HepG2 (cell line): Measurements from ENCODE around the gene PITHD1. TPM values are rescaled to one million over a fixed set of nuclear protein-coding genes. Genes with fewer than 3 reads are reported as not detected.
A peak's percentile ranks its signal among the peaks of the same experiment; 100 is the strongest.

Experiments used
- BRCA1 ChIP-seq: sonication (generic); formaldehyde crosslinking; IDR thresholded peaks from 2 replicates; pipeline ENCODE4 v1.4.0; 2020; ENCODE audit warnings: missing genetic modification reagents
- CAMTA2 ChIP-seq: sonication (generic); formaldehyde crosslinking; IDR thresholded peaks from 2 replicates; pipeline ENCODE4 v1.4.0; 2020; ENCODE audit warnings: mild to moderate bottlenecking, missing genetic modification reagents, borderline replicate concordance
- CEBPG ChIP-seq: IDR thresholded peaks from 2 replicates; pipeline ENCODE4 v1.6.1; 2016
- KDM3A ChIP-seq: IDR thresholded peaks from 2 replicates; pipeline ENCODE4 v1.6.1; 2018; ENCODE audit warnings: low read depth, missing compliant biosample characterization
- REXO4 ChIP-seq: sonication (generic); formaldehyde crosslinking; IDR thresholded peaks from 2 replicates; pipeline ENCODE4 v1.8.0; 2022; ENCODE audit warnings: missing genetic modification reagents, mild to moderate bottlenecking, borderline replicate concordance
- SAP130 ChIP-seq: IDR thresholded peaks from 2 replicates; pipeline ENCODE4 v1.6.1; 2016; ENCODE audit warnings: low read depth
- SRSF4 ChIP-seq: fragments of 200-400 bp; formaldehyde crosslinking; IDR thresholded peaks from one replicate; pipeline ENCODE4 v1.6.1; 2018; ENCODE audit warnings: mild to moderate bottlenecking, low read depth, low read length, moderate library complexity; ENCODE audit not compliant: poor library complexity, severe bottlenecking
- YEATS4 ChIP-seq: sonication (generic); formaldehyde crosslinking; IDR thresholded peaks from 2 replicates; pipeline ENCODE4 v1.4.0; 2020; ENCODE audit warnings: missing genetic modification reagents, borderline replicate concordance
- ZNF138 ChIP-seq: sonication (generic); formaldehyde crosslinking; IDR thresholded peaks from 2 replicates; pipeline ENCODE4 v1.5.0; 2020; ENCODE audit warnings: mild to moderate bottlenecking, low read depth, missing genetic modification reagents
- ZNF333 ChIP-seq: sonication (generic); formaldehyde crosslinking; IDR thresholded peaks from 2 replicates; pipeline ENCODE4 v1.4.0; 2020; ENCODE audit warnings: mild to moderate bottlenecking, missing genetic modification reagents, borderline replicate concordance
- ZNF607 ChIP-seq: sonication (generic); formaldehyde crosslinking; IDR thresholded peaks from 2 replicates; pipeline ENCODE4 v1.5.1; 2020; ENCODE audit warnings: missing genetic modification reagents, mild to moderate bottlenecking, borderline replicate concordance
- ZNF816 ChIP-seq: sonication (generic); formaldehyde crosslinking; IDR thresholded peaks from 2 replicates; pipeline ENCODE4 v1.8.0; 2022; ENCODE audit warnings: missing genetic modification reagents, mild to moderate bottlenecking, borderline replicate concordance
- polyA plus RNA-seq, 8 experiments: library from polyadenylated mRNA; depleted of rRNA in 3 of 8; stranded (reverse) in 7 of 8; unstranded in 1 of 8; fragments of >200 nt; fragmentation: Illumina TruSeq in 4 of 8; extraction: Trizol in 4 of 8; gene quantifications; 2 replicates each; pipeline versions ENCODE4 v1.2.1 to v1.2.3, GENCODE V29; 2011 to 2016; ENCODE audit warnings: low read depth in 4 of 8, missing spikeins in 1 of 8, mixed read lengths in 1 of 8; ENCODE audit not compliant: insufficient read depth in 1 of 8
- total RNA-seq, 5 experiments: library from RNA; depleted of rRNA; stranded (reverse); fragments of >200 nt; fragmentation: Illumina TruSeq; extraction: Trizol; gene quantifications; 2 replicates each; pipeline ENCODE4 v1.2.3, GENCODE V29; 2016; ENCODE audit warnings: low read depth in 1 of 5
- TF ChIP-seq, protein P1 (sequence below): IDR thresholded peaks from 2 replicates; pipeline ENCODE4 v1.6.1; 2016; ENCODE audit warnings: mild to moderate bottlenecking, missing biosample characterization, missing genetic modification reagents
- TF ChIP-seq, protein P2 (sequence below), 2 experiments: fragments of 450-650 bp in 1 of 2; sonication (generic) in 1 of 2; formaldehyde crosslinking in 1 of 2; IDR thresholded peaks; 2 replicates each; pipeline versions ENCODE4 v1.6.1 to v1.8.0; 2016 to 2022; ENCODE audit warnings: antibody characterized with exemption in 1 of 2, mild to moderate bottlenecking in 1 of 2, missing genetic modification reagents in 1 of 2
- TF ChIP-seq, protein P3 (sequence below): sonication (generic); formaldehyde crosslinking; IDR thresholded peaks from 2 replicates; pipeline ENCODE4 v1.4.0; 2020; ENCODE audit warnings: mild to moderate bottlenecking, missing genetic modification reagents, borderline replicate concordance
- TF ChIP-seq, protein P4 (sequence below): sonication (generic); formaldehyde crosslinking; IDR thresholded peaks from 2 replicates; pipeline ENCODE4 v1.8.1; 2022; ENCODE audit warnings: mild to moderate bottlenecking, missing genetic modification reagents

PITHD1 gene
- total and polyA plus RNA-seq, 2 of the 13 experiments (the other 11 are each of a cell fraction or from before 2014, with no cell fraction given): 28.0 to 37.3 TPM

DNA sequence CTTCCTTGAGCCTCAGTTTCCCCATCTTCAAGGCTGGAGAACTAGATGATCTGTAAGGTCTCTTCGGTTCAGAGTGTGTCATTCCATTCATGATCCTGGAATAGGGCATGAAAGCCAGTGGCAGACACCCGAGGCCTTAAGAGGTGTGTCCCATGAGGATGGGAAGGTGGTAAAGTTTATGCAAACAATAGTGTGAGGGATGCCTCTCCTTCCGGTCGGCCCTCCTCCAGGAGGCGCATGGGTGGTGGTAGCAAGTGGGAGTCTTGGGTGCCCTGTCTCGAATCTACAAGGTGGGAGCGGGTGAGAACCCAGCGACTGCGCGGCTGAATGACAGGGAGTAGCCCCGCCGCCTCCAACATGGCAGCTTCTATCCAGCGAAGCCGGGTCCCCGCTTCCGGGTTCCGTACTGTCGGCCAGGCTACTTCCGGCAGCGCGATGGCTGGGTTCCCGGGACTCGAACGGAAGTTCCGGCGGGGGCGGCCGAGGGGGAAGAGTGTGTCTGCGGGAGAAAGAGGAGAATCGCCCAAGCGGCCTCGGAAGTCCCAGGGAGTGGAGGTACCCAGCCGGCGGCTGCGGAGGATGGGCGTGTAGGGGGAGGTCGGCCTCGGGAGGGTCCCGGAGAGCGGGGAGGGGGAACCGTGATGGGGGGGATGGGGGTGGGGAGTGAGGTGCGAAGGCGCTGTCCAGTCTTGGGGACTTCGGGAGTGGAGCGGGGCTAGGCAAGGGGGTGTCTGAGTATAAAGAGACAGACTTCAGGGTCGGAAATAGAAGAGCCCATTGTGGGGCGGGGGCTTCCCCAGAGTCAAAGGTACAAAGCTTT lies 12.7 kb downstream of the PITHD1 start, which contains the start of gene LYPLA2 (continued):
- no peak; the same call in 1 of the 2 replicates for TF ChIP-seq YEATS4 (CRISPR knock-in tag)
- TF ChIP-seq BRCA1 (CRISPR knock-in tag): no peak
- no peak; the same call in 1 of the 2 replicates for TF ChIP-seq ZNF607 (CRISPR knock-in tag)
- no peak for TF ChIP-seq ZNF333 (CRISPR knock-in tag)
- TF ChIP-seq ZNF816 (CRISPR knock-in tag): no peak
- TF ChIP-seq, protein P1, sequence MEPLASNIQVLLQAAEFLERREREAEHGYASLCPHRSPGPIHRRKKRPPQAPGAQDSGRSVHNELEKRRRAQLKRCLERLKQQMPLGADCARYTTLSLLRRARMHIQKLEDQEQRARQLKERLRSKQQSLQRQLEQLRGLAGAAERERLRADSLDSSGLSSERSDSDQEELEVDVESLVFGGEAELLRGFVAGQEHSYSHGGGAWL: no peak
- no peak for TF ChIP-seq REXO4
- TF ChIP-seq SAP130: peak; percentile 94
- no peak for TF ChIP-seq ZNF138
- TF ChIP-seq, protein P2, sequence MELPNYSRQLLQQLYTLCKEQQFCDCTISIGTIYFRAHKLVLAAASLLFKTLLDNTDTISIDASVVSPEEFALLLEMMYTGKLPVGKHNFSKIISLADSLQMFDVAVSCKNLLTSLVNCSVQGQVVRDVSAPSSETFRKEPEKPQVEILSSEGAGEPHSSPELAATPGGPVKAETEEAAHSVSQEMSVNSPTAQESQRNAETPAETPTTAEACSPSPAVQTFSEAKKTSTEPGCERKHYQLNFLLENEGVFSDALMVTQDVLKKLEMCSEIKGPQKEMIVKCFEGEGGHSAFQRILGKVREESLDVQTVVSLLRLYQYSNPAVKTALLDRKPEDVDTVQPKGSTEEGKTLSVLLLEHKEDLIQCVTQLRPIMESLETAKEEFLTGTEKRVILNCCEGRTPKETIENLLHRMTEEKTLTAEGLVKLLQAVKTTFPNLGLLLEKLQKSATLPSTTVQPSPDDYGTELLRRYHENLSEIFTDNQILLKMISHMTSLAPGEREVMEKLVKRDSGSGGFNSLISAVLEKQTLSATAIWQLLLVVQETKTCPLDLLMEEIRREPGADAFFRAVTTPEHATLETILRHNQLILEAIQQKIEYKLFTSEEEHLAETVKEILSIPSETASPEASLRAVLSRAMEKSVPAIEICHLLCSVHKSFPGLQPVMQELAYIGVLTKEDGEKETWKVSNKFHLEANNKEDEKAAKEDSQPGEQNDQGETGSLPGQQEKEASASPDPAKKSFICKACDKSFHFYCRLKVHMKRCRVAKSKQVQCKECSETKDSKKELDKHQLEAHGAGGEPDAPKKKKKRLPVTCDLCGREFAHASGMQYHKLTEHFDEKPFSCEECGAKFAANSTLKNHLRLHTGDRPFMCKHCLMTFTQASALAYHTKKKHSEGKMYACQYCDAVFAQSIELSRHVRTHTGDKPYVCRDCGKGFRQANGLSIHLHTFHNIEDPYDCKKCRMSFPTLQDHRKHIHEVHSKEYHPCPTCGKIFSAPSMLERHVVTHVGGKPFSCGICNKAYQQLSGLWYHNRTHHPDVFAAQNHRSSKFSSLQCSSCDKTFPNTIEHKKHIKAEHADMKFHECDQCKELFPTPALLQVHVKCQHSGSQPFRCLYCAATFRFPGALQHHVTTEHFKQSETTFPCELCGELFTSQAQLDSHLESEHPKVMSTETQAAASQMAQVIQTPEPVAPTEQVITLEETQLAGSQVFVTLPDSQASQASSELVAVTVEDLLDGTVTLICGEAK (IDR thresholded peaks at IDR 0.05): peak; percentile 86
- TF ChIP-seq, protein P2 (CRISPR knock-in tag; IDR thresholded peaks at IDR 0.05): no peak; the same call in 1 of the 2 replicates
- TF ChIP-seq, protein P3, sequence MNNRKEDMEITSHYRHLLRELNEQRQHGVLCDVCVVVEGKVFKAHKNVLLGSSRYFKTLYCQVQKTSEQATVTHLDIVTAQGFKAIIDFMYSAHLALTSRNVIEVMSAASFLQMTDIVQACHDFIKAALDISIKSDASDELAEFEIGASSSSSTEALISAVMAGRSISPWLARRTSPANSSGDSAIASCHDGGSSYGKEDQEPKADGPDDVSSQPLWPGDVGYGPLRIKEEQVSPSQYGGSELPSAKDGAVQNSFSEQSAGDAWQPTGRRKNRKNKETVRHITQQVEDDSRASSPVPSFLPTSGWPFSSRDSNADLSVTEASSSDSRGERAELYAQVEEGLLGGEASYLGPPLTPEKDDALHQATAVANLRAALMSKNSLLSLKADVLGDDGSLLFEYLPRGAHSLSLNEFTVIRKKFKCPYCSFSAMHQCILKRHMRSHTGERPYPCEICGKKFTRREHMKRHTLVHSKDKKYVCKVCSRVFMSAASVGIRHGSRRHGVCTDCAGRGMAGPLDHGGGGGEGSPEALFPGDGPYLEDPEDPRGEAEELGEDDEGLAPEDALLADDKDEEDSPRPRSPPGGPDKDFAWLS (CRISPR knock-in tag): no peak
- no peak for TF ChIP-seq CAMTA2 (CRISPR knock-in tag)
- TF ChIP-seq SRSF4: no peak
- TF ChIP-seq, protein P4, sequence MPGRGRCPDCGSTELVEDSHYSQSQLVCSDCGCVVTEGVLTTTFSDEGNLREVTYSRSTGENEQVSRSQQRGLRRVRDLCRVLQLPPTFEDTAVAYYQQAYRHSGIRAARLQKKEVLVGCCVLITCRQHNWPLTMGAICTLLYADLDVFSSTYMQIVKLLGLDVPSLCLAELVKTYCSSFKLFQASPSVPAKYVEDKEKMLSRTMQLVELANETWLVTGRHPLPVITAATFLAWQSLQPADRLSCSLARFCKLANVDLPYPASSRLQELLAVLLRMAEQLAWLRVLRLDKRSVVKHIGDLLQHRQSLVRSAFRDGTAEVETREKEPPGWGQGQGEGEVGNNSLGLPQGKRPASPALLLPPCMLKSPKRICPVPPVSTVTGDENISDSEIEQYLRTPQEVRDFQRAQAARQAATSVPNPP (CRISPR knock-in tag): no peak
- 0 out of 2 replicates have a peak, but pooled peaks have one; percentile 37 for TF ChIP-seq KDM3A (CRISPR knock-in tag)
- TF ChIP-seq CEBPG (CRISPR knock-in tag): peak; percentile 3; the same call in 1 of the 2 replicates
